ENCODE data around the gene RAPGEF3.

DNA sequence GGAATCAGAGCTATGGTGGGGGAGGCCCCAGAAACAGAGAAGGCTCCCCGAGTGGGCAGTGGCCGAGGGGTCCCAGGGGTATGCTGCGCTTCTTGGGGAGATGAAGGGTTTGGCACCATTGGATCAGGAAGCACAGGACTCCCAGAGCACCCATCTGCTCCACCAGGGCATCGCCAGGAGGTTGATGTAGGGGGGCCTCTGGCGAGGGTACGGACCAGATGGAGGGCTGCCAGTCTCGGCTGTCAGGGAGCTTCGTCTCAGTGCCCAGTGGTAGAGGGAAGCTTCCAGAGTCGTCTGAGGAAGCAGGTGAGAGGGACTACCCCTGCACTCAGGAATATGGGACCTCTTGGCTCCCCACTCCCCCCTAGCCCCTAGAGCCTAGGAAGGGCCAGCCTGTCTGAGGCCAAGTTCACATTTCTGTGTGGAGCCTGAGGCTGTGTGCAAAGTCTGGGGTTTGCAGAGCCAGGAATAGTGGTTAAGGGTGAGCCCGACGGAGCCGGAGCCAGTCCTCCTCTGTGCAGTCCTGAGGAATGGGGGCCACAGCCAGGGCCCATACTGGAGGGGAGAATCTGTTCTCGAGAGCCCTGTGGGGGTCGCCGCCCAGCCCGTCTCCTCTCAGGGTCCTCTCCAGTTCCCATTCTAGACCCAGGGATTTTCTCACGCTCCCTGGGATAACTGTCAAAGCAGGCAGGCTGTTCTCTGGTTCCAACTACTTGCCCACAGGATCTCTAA is 24.5 kb upstream of the RAPGEF3 start:
- TF ChIP-seq POLR2A (IDR thresholded peaks at IDR 0.05) = no peak
- TF ChIP-seq, protein P1, sequence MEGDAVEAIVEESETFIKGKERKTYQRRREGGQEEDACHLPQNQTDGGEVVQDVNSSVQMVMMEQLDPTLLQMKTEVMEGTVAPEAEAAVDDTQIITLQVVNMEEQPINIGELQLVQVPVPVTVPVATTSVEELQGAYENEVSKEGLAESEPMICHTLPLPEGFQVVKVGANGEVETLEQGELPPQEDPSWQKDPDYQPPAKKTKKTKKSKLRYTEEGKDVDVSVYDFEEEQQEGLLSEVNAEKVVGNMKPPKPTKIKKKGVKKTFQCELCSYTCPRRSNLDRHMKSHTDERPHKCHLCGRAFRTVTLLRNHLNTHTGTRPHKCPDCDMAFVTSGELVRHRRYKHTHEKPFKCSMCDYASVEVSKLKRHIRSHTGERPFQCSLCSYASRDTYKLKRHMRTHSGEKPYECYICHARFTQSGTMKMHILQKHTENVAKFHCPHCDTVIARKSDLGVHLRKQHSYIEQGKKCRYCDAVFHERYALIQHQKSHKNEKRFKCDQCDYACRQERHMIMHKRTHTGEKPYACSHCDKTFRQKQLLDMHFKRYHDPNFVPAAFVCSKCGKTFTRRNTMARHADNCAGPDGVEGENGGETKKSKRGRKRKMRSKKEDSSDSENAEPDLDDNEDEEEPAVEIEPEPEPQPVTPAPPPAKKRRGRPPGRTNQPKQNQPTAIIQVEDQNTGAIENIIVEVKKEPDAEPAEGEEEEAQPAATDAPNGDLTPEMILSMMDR (IDR thresholded peaks at IDR 0.05) = no peak
